SU-DHL-6 (cell line): ENCODE data around the gene FIGNL2.

ENCODE experiments used
- H2AFZ ChIP-seq: fragments of 200-600 bp; sonication (generic); 2 replicates; pipeline ENCODE4 v1.6.1; 2014; ENCODE audit warnings: low read depth, mild to moderate bottlenecking, moderate library complexity, mixed read lengths, antibody characterized with exemption, low read length; ENCODE audit not compliant: severe bottlenecking
- H3F3A ChIP-seq: fragments of 200-600 bp; shearing (Covaris generic); 2 replicates; pipeline ENCODE4 v1.6.0; 2016; ENCODE audit warnings: antibody characterized with exemption, mild to moderate bottlenecking; ENCODE audit not compliant: insufficient read depth
- H3K27ac ChIP-seq: fragments of 200-600 bp; sonication (generic); 2 replicates; pipeline ENCODE4 v1.5.1; 2016; ENCODE audit warnings: low read depth, mild to moderate bottlenecking, low read length, moderate library complexity, mixed read lengths
- H3K27me3 ChIP-seq: fragments of 200-600 bp; sonication (generic), shearing (Covaris generic); 2 replicates; pipeline ENCODE4 v1.6.0; 2014; ENCODE audit warnings: mild to moderate bottlenecking, low read length
- H3K36me3 ChIP-seq: fragments of 200-600 bp; sonication (generic); 2 replicates; pipeline ENCODE4 v1.6.1; 2014; ENCODE audit warnings: mild to moderate bottlenecking, low read length, mixed read lengths
- H3K4me2 ChIP-seq: fragments of 300-600, 200-600 bp; shearing (Covaris generic), sonication (generic); 2 replicates; pipeline ENCODE4 v1.6.0; 2014; ENCODE audit warnings: low read length, low read depth, mild to moderate bottlenecking; ENCODE audit not compliant: poor library complexity, severe bottlenecking
- H3K4me3 ChIP-seq: fragments of 200-600 bp; sonication (generic); 2 replicates; pipeline ENCODE4 v1.5.1; 2014; ENCODE audit warnings: antibody characterized with exemption, low read length, mild to moderate bottlenecking, mixed read lengths; ENCODE audit not compliant: insufficient read depth, poor library complexity, severe bottlenecking
- H3K79me2 ChIP-seq: fragments of 200-600 bp; sonication (generic); 2 replicates; pipeline ENCODE4 v1.6.1; 2014; ENCODE audit warnings: mild to moderate bottlenecking, low read length, moderate library complexity; ENCODE audit not compliant: insufficient read depth
- H3K9ac ChIP-seq: fragments of 200-600 bp; sonication (generic); 2 replicates; pipeline ENCODE4 v1.7.0; 2014; ENCODE audit warnings: mild to moderate bottlenecking, low read length
- H3K9me2 ChIP-seq: fragments of 200-600 bp; sonication (generic); replicated peaks from 2 replicates; pipeline ENCODE4 v1.6.1; 2014; ENCODE audit warnings: low read length; ENCODE audit not compliant: insufficient read depth
- H3K9me3 ChIP-seq: fragments of 200-600 bp; sonication (generic); 2 replicates; pipeline ENCODE4 v1.6.1; 2014; ENCODE audit warnings: low read length, mixed read lengths; ENCODE audit not compliant: insufficient read depth
- H4K20me1 ChIP-seq: fragments of 200-600 bp; sonication (generic); 2 replicates; pipeline ENCODE4 v1.6.1; 2014; ENCODE audit warnings: low read depth, mild to moderate bottlenecking, antibody characterized with exemption, low read length, moderate library complexity, mixed read lengths
- CTCF ChIP-seq: fragments of 200-600 bp; sonication (generic); IDR thresholded peaks from one replicate; pipeline ENCODE4 v1.5.1; 2017; ENCODE audit warnings: antibody characterized with exemption, mild to moderate bottlenecking, low read length, moderate library complexity; ENCODE audit not compliant: insufficient read depth, poor library complexity, severe bottlenecking
- EZH2phosphoT487 ChIP-seq: fragments of 200-600 bp; sonication (generic), shearing (Covaris generic); conservative IDR thresholded peaks from 2 replicates; pipeline ENCODE4 v1.6.1; 2018; ENCODE audit warnings: mild to moderate bottlenecking, antibody characterized with exemption, low read length, moderate library complexity, mixed read lengths

Gene FIGNL2

GRCh38 chr12:51846911-51847642, 1.4 kb downstream of the FIGNL2 start:
- no peak overlapping the region for H3K9ac ChIP-seq
- TF ChIP-seq CTCF (no peak), EZH2phosphoT487 (no peak)
- no peaks in the 10 kb centered on the region for H3K36me3 ChIP-seq
- no peak overlapping the region for H3K4me2 ChIP-seq
- no peaks in the 10 kb centered on the region for H3K9me3 ChIP-seq
- no peaks in the 10 kb centered on the region for H3K79me2 ChIP-seq
- no peaks in the 10 kb centered on the region for H3K27me3 ChIP-seq
- H3K27ac ChIP-seq = no peak overlapping the region
- H3F3A ChIP-seq = no peaks in the 10 kb centered on the region
- H3K9me2 ChIP-seq = no peaks in the 10 kb centered on the region
- H3K4me3 ChIP-seq = no peak overlapping the region
- no peaks in the 10 kb centered on the region for H4K20me1 ChIP-seq
- H2AFZ ChIP-seq = no peak overlapping the region

GRCh38 chr12:51846271-51846691, 2.2 kb downstream of the FIGNL2 start:
- no peaks in the 10 kb centered on the region for H3K79me2 ChIP-seq
- no peaks in the 10 kb centered on the region for H4K20me1 ChIP-seq
- no peaks in the 10 kb centered on the region for H3F3A ChIP-seq
- TF ChIP-seq EZH2phosphoT487 (no peak), CTCF (no peak)
- no peaks in the 10 kb centered on the region for H3K9me2 ChIP-seq
- H3K4me3 ChIP-seq = no peak overlapping the region
- H3K27me3 ChIP-seq = no peaks in the 10 kb centered on the region
- no peaks in the 10 kb centered on the region for H3K36me3 ChIP-seq
- no peak overlapping the region for H2AFZ ChIP-seq
- H3K27ac ChIP-seq = no peak overlapping the region
- no peak overlapping the region for H3K9ac ChIP-seq
- no peak overlapping the region for H3K4me2 ChIP-seq
- H3K9me3 ChIP-seq = no peaks in the 10 kb centered on the region

GRCh38 chr12:51845482-51845881, 3.0 kb downstream of the FIGNL2 start:
- Histone ChIP-seq H3K36me3 (no peaks in the 10 kb centered on the region), H3K9me2 (no peaks in the 10 kb centered on the region), H3K4me2 (no peak overlapping the region), H3F3A (no peaks in the 10 kb centered on the region), H3K9me3 (no peaks in the 10 kb centered on the region), H4K20me1 (no peaks in the 10 kb centered on the region), H3K9ac (no peak overlapping the region), H3K27me3 (no peaks in the 10 kb centered on the region), H3K4me3 (no peak overlapping the region), H2AFZ (no peak overlapping the region), H3K79me2 (no peaks in the 10 kb centered on the region), H3K27ac (no peak overlapping the region)
- no peak for TF ChIP-seq CTCF
- no peak for TF ChIP-seq EZH2phosphoT487
